GM21619 (cell line): ENCODE results near the gene DIAPH2.

ENCODE experiments used
- ATAC-seq: cut with Tn5 transposase; IDR thresholded peaks from one replicate; pipeline ENCODE4 v1.9.1; 2021; ENCODE audit not compliant: unreplicated experiment

DIAPH2 gene

GRCh38 chrX:97531825-97532224 is 847.2 kb downstream of the DIAPH2 start:
- ATAC-seq: no peak

- no peak for ATAC-seq
These were observed 854.1 kb downstream of the DIAPH2 start for GRCh38 chrX:97538745-97539144.

- ATAC-seq: no peak
These were observed 855.4 kb downstream of the DIAPH2 start for GRCh38 chrX:97539970-97540519.

- no peak for ATAC-seq
These were observed 863.4 kb downstream of the DIAPH2 start for GRCh38 chrX:97547877-97548578.

GRCh38 chrX:97551821-97552220 is 867.2 kb downstream of the DIAPH2 start:
- no peak for ATAC-seq

- no peak for ATAC-seq
These were observed 869.2 kb downstream of the DIAPH2 start for GRCh38 chrX:97553833-97554232.

GRCh38 chrX:97556359-97556758 is 871.7 kb downstream of the DIAPH2 start:
- no peak for ATAC-seq

GRCh38 chrX:97563531-97564133 is 879.0 kb downstream of the DIAPH2 start:
- ATAC-seq: peak; percentile 99

GRCh38 chrX:97564496-97564895 is 879.9 kb downstream of the DIAPH2 start:
- ATAC-seq: no peak

- ATAC-seq: no peak
These were observed 902.5 kb downstream of the DIAPH2 start for GRCh38 chrX:97587171-97587570.

GRCh38 chrX:97594646-97595224 is 910.1 kb downstream of the DIAPH2 start:
- ATAC-seq: no peak

- no peak for ATAC-seq
These were observed 913.3 kb downstream of the DIAPH2 start for GRCh38 chrX:97597954-97598353.

- ATAC-seq: no peak
These were observed 918.0 kb downstream of the DIAPH2 start for GRCh38 chrX:97602465-97603258.

GRCh38 chrX:97605271-97605670 is 920.6 kb downstream of the DIAPH2 start:
- ATAC-seq: no peak

GRCh38 chrX:97609357-97609756 is 924.7 kb downstream of the DIAPH2 start:
- no peak for ATAC-seq

- no peak for ATAC-seq
These were observed 925.3 kb downstream of the DIAPH2 start for GRCh38 chrX:97609938-97610337.

- ATAC-seq: peak; percentile 99
These were observed 932.4 kb downstream of the DIAPH2 start for GRCh38 chrX:97616883-97617530.

GRCh38 chrX:97619499-97619898 is 934.9 kb downstream of the DIAPH2 start:
- no peak for ATAC-seq

- no peak for ATAC-seq
These were observed 937.5 kb downstream of the DIAPH2 start for GRCh38 chrX:97622111-97622510.

GRCh38 chrX:97628326-97628725 is 943.7 kb downstream of the DIAPH2 start:
- no peak for ATAC-seq
